ENCODE data around the gene NINJ1. TPM values are rescaled to one million over a fixed set of nuclear protein-coding genes. Genes with fewer than 3 reads are reported as not detected.

NINJ1 gene
- total RNA-seq, 1 experiment from 2014 or later: 26.7 TPM

DNA sequence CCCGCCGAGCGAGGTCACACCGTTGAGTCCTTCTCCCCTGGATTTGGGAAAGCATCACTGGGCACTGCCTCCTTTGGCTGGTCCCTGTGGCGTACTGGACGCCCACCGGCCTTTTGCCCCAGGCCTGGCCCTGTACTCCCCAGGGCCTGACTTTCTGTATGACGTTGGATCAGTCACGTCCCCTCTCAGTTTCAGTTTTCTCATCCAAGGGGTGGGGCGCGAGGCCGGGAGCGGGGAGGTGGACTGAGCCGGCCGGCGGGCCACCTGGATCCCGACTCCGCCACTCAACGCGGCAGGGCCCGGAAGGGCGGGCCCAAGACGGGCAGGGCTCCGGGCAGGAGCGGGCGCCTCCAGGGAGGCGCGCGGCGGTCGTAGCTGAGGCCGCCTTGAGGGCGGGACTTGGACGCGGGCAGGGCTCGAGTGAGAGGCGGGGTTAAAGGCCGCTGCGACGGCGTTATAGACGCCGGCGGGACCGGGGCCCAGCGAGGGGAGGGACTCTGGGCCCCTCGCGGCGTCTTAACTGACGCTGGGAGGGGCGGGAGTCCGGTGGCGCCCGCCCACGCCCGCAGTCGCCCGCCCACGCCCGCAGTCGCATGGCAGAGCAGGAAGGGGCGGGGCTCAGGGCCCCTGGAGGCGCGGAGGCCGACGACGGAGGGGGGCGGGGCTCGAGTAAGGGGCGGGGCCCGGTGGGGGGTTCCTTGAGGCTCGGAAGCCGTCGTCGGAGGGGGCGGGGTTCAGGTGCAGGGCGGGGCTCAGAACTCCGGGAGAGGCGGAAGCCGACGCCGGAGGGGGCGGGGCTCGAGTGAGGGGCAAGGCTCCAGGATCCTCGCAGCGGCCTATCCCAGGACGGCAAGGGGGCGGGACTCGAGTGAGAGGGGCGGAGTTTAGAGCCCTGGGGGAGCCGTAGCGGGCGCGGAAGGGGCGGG lies 38.6 kb downstream of the NINJ1 start:
- ATAC-seq (peak; percentile 87), DNase-seq (ENCODE audit: low read depth, low spot score) (peak; percentile 71)
- H3K27ac ChIP-seq (ENCODE audit: low read length): peak overlapping the region; percentile 90
- H3K27me3 ChIP-seq (ENCODE audit: control insufficient read depth, insufficient read depth, low read length): no peaks in the 10 kb centered on the region
- CTCF ChIA-PET: no interaction called here
- no TSS peak for BruUV-seq (replicated peaks)
- H3K36me3 ChIP-seq (ENCODE audit: control insufficient read depth, insufficient read depth, low read length): peaks cover 4% of the 10 kb centered on the region; the same call in 1 of the 2 replicates
- peak overlapping the region; percentile 51 to 57 for H3K4me3 ChIP-seq (ENCODE audit: low read depth in 2 of 2, low read length in 2 of 2)
- in situ Hi-C loops (cut with HindIII; ENCODE audit: low pct_unique_long_range_greater_than_20kb, low sequenced_read_pairs): no loop called here
- H3K9me3 ChIP-seq (ENCODE audit: control insufficient read depth, insufficient read depth, low read depth, low read length): no peaks in the 10 kb centered on the region; the same call in 1 of the 2 replicates
- POLR2A ChIA-PET: interaction anchor here (1.0 kb wide), 1 partner anchor 360 kb away, joined by 16 read pairs; no protein-coding TSS in a partner anchor
- H3K4me1 ChIP-seq (ENCODE audit: control insufficient read depth, insufficient read depth, low read length): peaks cover 26% of the 10 kb centered on the region
- peak; percentile 72 for TF ChIP-seq POLR2AphosphoS5 (IDR thresholded peaks at IDR 0.05; ENCODE audit: low read depth, low read length)
- no peak for TF ChIP-seq SIN3A (IDR thresholded peaks at IDR 0.05; ENCODE audit: borderline replicate concordance, insufficient read depth, low read depth, low read length)
- intact Hi-C loops (cut with micrococcal nuclease; ENCODE audit: unreplicated experiment): loop anchor here (10.0 kb wide), 1 partner anchor 91 kb away; no protein-coding TSS in a partner anchor

DNA sequence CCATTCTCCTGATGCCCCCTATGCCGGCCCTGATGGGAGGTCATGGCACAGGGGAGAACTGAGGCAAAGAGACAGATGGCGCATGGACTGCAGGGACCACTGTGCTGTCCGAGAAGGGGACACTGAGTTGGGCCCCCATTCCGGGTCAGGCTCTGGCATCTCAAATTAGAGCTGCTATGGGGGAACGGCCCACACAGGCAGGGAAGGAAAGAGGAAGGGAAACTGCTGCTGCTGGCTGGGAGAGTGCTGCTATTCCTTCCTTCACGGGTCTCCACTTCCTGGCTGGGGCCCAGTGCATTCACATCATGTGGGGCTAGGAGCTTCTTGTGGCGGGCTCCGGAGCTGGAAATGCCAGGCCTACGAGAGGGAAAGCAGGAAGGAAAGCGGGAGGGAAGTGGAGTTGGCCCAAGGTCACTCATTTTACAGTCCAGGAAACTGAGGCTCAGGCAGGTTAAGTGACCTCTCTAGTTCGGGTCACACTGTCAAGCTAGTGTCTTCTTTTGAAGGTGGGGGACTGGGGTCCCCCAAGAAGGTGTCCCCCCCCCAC lies 39.3 kb downstream of the NINJ1 start:
- in situ Hi-C loops (cut with HindIII; ENCODE audit: low pct_unique_long_range_greater_than_20kb, low sequenced_read_pairs) (no loop called here), intact Hi-C loops (cut with micrococcal nuclease; ENCODE audit: unreplicated experiment) (loop anchor here (10.0 kb wide), 1 partner anchor 90 kb away; no protein-coding TSS in a partner anchor)
- H3K9me3 ChIP-seq (ENCODE audit: control insufficient read depth, insufficient read depth, low read depth, low read length): no peaks in the 10 kb centered on the region; the same call in 1 of the 2 replicates
- H3K27me3 ChIP-seq (ENCODE audit: control insufficient read depth, insufficient read depth, low read length): no peaks in the 10 kb centered on the region
- H3K27ac ChIP-seq (ENCODE audit: low read length): peak overlapping the region; percentile 90
- H3K4me3 ChIP-seq (ENCODE audit: low read depth in 2 of 2, low read length in 2 of 2): peak overlapping the region; percentile 51 to 57
- peaks cover 26% of the 10 kb centered on the region for H3K4me1 ChIP-seq (ENCODE audit: control insufficient read depth, insufficient read depth, low read length)
- no peak for ATAC-seq
- ChIA-PET POLR2A (interaction anchor here (1.0 kb wide), 1 partner anchor 361 kb away, joined by 16 read pairs; no protein-coding TSS in a partner anchor), CTCF (no interaction called here)
- peaks cover 4% of the 10 kb centered on the region; the same call in 1 of the 2 replicates for H3K36me3 ChIP-seq (ENCODE audit: control insufficient read depth, insufficient read depth, low read length)
- TF ChIP-seq POLR2AphosphoS5 (IDR thresholded peaks at IDR 0.05; ENCODE audit: low read depth, low read length): no peak
- TF ChIP-seq, protein P1, sequence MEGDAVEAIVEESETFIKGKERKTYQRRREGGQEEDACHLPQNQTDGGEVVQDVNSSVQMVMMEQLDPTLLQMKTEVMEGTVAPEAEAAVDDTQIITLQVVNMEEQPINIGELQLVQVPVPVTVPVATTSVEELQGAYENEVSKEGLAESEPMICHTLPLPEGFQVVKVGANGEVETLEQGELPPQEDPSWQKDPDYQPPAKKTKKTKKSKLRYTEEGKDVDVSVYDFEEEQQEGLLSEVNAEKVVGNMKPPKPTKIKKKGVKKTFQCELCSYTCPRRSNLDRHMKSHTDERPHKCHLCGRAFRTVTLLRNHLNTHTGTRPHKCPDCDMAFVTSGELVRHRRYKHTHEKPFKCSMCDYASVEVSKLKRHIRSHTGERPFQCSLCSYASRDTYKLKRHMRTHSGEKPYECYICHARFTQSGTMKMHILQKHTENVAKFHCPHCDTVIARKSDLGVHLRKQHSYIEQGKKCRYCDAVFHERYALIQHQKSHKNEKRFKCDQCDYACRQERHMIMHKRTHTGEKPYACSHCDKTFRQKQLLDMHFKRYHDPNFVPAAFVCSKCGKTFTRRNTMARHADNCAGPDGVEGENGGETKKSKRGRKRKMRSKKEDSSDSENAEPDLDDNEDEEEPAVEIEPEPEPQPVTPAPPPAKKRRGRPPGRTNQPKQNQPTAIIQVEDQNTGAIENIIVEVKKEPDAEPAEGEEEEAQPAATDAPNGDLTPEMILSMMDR (IDR thresholded peaks at IDR 0.05): no peak
- no peak for TF ChIP-seq TCF7L2 (IDR thresholded peaks at IDR 0.05; ENCODE audit: low read depth, low read length)
- TF ChIP-seq, protein P2, sequence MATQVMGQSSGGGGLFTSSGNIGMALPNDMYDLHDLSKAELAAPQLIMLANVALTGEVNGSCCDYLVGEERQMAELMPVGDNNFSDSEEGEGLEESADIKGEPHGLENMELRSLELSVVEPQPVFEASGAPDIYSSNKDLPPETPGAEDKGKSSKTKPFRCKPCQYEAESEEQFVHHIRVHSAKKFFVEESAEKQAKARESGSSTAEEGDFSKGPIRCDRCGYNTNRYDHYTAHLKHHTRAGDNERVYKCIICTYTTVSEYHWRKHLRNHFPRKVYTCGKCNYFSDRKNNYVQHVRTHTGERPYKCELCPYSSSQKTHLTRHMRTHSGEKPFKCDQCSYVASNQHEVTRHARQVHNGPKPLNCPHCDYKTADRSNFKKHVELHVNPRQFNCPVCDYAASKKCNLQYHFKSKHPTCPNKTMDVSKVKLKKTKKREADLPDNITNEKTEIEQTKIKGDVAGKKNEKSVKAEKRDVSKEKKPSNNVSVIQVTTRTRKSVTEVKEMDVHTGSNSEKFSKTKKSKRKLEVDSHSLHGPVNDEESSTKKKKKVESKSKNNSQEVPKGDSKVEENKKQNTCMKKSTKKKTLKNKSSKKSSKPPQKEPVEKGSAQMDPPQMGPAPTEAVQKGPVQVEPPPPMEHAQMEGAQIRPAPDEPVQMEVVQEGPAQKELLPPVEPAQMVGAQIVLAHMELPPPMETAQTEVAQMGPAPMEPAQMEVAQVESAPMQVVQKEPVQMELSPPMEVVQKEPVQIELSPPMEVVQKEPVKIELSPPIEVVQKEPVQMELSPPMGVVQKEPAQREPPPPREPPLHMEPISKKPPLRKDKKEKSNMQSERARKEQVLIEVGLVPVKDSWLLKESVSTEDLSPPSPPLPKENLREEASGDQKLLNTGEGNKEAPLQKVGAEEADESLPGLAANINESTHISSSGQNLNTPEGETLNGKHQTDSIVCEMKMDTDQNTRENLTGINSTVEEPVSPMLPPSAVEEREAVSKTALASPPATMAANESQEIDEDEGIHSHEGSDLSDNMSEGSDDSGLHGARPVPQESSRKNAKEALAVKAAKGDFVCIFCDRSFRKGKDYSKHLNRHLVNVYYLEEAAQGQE (IDR thresholded peaks at IDR 0.05; ENCODE audit: insufficient read depth in 1 of 2, low read depth in 2 of 2, low read length in 1 of 2): no peak
- no peak for TF ChIP-seq SIN3A (IDR thresholded peaks at IDR 0.05; ENCODE audit: borderline replicate concordance, insufficient read depth, low read depth, low read length)
- BruUV-seq (replicated peaks): TSS peak; percentile 86
- no peak for DNase-seq (ENCODE audit: low read depth, low spot score)
